SW 1271 (cell line): ENCODE data around the gene CTRL.

Source experiments
- DNase-seq, 2 experiments: peaks; one replicate each; lab custom pipeline; 2025; lab: John Stamatoyannopoulos, UW

Gene CTRL

GRCh38 chr16:67963292-67963661, 31.6 kb upstream of the CTRL start:
- DNase-seq: no peak

GRCh38 chr16:67962135-67962534, 30.5 kb upstream of the CTRL start:
- no peak for DNase-seq

DNA sequence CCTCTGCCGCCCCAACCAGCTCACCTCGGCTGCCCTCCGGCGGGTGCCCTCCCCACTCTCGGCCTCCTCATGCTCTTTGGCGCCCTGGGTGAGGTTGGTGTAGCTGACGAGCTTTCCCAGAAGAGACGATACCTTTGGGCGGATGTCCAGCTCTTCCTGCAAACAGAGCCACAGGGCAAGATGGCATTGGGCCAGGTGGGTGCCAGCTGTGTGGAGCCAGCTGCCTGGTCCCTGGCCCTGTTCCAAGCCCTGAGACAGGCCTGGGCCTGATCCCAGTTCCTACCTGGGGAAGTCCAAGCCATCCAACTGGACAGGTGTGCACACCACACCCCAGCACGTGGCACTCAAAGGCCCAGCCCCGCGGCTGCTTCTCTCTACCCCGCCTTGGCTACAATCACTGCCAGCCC, 29.9 kb upstream of the CTRL start:
- DNase-seq: no peak

- peak in 1 of 2 experiments; percentile 34 for DNase-seq
Measured at GRCh38 chr16:67959536-67960329, 28.1 kb upstream of the CTRL start.

- no peak for DNase-seq
Measured at GRCh38 chr16:67957622-67958021, 26.0 kb upstream of the CTRL start.

DNA sequence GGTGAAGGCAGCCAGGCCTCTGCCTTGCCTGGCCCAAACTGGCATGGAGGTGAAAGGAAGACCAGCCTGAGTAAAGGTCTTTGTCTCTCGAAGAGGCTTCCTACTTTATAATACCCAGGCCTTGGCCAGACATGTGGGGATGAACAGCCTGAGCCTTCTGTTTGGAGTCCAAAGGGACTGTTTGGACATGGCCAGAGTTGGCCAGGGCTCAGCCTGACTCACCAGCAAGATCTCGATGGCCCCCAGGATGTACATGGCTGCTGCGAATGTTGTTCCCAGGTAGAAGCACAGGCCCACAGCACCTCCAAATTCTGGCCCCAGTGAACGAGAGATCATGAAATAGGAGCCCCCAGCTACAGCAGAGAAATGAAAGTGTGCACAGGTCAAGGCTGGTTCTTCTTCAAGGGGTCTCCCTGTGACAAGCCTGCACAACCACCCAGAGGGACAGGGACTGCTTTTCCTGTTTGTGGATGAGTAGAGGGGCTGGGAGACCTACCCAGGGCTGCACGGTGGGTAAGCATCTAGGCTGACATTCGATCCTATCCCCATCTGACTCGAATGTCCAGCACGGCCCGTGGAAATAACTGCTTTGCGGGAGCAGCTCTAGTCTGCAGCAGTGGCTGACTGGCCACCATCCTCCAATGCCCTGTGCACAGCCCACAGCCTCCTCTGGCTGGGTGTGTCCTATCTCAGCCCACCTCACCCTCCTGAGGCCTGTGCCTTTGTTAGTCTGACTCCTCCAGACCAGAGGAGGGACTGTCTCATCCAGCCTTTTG, 22.9 kb upstream of the CTRL start:
- DNase-seq: no peak

DNA sequence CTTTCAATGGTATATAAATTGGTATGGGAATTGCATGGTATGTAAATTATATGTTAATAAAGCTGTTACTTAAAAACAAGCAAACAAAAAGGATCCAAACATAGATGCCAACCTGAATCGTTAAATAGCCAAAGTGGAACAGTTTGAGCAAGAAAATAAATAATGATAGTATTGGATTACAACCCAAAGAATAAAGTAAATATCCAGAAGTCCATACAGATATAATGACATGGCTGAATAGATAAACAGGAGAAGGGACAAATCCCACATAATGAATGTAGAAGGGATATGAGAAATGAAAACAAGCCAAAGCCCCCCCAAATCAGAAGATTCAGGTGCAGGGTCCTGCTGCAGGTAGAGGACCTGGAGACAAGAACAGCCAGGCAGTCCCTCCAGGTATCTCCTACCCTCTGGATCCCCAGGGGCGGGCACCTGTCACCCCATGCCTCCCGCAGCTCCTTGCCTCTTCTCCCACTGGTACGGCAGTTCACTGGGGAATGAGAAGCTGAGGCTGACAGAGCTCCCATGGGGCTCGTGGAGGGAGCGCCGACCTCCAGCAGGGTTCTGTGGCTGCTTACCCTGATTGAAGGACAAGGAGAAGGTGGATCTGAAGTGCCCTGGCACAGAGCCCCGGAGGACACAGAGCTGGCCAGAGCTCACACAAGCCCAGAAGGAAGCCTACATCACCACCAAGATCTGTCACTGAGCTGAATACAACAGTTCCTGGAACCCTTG, 22.1 kb upstream of the CTRL start:
- no peak for DNase-seq

- DNase-seq: no peak
Measured at GRCh38 chr16:67951485-67951884, 19.8 kb upstream of the CTRL start.

DNA sequence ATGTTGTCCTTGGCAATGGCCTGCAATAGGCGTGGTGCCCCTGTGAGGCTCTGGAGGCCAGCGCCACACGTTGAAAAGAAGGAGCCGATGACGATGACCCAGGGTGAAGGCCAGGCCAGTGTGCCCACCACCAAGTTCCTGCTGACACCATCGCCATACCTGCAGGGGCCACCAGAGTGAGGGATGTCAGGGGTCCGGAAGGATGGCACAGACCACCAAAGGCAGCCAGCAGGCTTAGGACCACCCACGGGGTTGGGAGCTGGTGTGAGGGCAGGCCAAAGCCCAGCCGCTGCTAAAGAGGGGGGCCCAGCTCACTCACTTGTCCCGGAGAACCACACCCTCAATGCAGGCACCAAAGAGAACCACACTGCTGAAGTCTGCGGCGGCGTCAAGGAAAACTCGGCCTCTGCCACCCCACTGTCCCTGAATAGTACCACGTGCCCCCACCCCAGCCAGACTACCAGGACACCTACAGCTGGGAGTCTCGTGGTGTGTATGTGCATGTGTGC, 18.7 kb upstream of the CTRL start:
- no peak for DNase-seq

- no peak for DNase-seq
Measured at GRCh38 chr16:67949645-67950044, 18.0 kb upstream of the CTRL start.

DNA sequence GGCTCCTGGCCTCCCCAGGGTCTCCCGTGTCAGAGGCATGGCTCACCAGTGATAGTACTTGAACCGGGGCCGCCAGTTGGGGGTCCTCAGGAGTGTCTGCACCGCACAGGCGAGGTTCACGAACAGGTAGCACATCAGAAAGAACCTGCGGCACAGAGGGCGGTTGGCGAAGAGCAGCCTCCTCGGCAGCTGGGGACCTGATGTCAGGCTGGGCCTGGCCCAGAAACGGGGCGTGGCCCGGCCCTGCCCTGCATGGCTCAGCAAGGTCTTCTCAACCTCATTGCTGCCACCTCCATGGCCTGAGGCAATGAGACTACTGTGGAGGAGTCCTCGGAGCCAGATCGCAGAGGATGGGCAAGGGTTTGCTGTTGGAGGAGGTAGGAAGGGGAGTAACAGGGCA, 16.4 kb upstream of the CTRL start:
- DNase-seq: no peak

DNA sequence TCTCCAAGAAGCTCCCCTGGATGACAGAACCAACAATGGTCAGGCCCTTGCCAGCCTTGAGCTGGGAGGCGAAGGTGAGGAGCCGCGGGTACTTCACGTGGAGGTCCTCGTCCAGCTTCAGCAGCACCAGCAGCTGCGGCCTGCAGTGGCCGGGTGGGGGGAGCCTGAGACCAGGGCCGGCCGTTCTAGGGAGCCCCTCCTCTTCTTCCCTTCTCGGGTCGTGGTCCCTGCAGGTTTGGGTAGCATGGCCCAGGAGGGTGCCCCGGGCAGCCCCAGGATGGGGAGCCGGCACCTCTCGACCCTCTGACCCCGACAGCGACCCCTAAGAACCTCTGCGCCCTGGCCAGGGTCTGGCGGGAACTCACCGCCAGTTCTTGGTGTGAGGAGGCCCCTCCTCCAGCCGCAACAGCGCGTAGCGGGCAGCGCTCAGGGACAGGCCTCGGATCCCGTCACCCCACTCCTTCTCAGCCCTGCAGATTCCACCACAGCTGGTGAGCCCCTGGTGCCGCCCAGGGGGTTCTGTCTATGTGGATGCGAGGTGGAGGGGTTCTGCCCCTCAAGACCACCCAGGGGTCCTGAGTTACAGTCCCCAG, 15.4 kb upstream of the CTRL start:
- no peak for DNase-seq

DNA sequence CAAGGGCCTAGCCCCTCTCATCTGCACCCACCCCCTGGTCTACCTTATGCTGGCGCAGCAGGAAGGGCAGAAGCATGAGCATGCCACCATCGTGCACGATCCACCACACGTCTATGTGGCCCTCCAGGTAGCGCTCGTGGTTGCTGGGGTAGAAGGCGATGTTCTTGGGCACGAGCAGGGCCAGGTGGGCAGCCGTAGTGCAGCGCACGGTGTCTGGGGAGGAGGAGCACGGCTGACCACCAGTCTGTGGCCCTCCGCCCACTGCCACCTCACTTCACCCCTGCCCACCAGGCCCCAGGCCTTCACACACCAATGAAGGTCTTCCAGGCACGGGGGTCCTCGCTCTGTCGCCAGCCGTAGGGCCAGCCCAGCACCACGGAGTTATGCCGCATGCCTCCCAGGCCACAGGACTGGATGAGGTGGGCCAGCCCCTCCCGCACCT, 14.5 kb upstream of the CTRL start:
- no peak for DNase-seq

DNA sequence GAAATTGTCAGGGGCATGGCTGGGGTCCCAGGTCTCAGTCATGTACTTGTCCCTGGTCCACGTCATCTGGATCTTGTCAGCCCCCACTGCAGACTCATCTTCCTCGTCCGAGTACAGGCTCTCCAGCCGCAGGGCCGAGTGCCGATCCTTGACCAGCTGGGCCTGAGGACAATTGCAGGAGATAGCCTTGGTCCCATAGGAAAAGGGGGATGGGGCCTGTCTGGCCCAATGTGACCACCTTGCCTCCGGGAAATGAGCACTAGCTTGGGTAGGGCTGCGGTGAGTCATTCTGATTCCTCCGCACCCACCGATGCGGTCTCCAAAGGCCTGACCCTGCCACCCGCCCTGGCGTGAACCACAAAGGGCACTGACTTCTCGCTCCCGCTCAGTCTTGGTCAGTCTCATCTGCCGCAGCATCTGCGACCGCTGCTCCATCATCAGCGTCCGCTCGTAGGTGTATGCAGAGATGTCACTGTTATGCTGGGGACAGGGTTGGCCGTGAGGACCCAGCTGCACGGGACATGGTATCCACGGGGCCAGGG, 13.8 kb upstream of the CTRL start:
- DNase-seq: no peak

DNA sequence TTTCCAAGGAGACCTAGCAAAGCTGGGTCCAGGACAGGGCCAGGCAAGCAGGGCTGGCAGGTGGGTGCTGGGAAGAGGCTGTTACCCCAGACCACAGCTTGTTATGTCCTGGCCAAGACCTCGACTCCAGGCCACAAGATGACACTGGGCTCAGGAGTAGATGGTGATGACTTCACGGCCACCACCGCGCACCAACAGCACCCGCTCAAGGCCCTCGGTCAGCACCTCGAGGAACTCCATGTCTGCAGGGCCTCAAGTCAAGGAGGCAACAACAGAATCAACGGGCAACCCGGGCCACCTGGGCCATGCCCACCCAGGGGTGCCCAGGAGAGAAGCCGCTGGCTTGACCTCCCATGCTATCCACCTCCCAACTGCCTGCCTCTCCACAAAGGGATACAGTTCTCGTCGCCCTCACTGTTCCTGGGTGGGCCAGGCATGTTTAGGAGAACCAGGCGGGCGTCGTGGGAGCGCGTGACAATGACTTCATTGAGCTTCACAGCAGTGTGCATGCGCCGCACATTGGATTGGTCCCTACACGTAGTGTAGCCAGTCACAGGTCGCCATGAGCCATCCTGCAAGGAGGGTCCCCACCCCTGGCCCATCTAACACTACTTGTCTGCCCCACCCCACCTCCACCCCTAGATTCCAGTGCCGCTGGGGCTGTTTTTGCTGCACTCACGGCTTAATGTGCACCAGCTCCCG, 13.2 kb upstream of the CTRL start:
- no peak for DNase-seq

DNA sequence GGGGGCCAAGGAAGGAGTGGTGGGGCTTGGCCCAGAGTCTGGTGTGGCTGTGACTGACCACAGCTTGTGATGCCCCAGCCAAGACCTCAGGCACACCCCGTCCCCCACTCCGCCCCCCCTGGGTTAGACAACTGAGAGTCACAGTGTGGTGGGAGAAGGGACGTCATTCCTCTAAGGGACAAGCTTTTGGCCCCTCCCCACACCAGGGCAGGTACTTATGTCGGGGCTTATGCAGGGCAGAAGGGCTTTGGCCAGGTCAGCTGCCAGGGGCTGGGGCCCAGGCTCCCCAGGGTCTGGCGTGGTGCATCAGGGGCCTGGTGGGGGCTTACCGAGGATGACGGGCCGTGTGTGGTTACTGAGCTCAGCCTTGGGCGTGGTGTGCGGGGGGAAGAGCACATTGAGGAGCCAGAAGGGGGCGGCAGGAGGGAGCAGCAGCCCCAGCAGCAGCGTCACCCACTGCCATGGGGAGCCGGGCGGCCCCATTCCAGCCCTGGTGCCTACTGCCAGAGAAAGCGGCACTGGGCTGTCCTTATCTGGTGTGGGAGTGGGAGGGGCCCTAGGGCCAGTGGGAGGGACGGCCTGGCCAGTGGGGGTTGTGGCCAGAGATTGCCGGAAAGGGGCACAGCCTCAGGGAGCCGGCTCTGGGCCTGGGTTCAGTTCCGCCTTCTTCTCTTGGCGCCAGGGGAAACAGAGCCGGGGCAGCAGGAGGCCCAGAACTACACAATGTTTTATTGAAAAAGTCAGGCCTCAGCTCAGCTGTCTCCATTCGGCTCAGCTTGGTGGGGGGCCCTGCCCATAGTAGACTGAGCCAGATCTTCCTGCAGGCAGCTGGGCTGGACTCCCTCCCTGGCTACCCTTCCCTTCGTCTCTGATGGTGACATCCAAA, 12.2 kb upstream of the CTRL start, which contains the start of gene LCAT:
Gene LCAT (minus strand): TSS at position 502 of the 886 bp plus-strand sequence. CDS start 19 bp downstream, at position 483.
- no peak for DNase-seq

DNA sequence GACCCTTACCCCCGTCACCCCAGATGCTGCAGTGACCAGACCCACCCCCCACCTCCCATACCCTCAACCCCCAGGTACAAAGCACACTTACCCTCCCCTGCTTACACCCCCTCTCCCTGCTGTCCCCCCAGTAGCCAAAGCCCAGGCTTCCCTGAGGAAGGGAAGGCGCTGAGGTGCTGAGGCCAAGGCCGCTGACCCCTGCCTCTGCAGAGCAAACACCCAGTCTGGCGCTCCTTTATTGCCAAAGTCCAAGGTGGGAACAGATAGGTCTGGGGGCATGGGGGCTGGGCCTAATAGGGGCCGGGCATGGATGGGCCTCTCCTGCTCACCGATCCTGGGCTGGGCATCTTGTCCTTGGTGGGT, 11.6 kb upstream of the CTRL start:
- no peak for DNase-seq

DNA sequence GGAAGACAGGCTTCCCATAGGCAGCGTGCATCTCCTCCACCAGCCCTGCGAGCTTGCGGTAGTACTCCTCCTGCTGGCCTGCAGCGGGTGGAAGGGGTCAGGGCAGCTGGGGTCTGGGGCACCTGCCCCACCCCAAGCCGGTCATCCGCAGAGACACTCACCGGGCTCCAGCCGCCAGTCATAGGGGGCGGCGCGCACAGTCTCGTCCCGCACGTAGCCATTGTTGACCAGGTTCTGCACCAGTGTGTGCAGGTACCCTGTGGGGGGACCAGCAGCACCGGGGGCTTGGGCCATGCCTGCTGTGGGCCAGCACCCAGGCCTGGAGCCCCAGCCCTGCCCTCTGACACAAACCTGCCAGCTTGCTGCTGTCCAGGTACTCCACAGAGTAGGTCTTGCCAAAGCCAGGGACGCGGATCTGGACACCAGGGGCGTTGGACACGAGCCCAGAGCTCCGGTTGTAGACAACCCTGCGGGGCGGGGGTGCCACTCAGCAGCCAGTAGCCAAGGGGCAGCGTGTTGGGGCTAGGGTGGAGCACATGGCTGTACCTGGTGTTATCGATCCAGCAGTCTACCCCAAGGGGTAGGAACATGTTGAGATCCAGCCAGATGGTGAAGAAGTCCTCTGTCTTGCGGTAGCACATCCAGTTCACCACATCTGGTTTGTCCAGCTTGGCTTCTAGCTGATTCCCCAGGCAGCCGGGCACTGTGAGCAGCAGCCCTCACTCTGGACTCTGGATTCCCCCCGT, 11.0 kb upstream of the CTRL start:
- no peak for DNase-seq

DNA sequence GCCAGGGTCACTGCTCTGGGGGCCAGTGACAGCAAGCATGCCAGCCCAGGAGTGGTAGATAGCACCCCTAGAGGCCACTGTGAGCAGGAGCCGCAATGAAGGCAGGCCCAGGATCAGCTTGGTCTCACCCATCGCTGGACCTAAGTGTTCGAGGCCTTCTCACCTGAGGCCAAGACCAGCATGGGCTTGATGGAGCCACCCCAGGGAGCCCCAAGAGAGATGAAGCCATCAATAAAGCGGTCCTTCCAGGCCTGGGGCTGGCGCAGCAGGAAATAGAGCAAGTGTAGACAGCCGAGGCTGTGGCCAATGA, 10.5 kb upstream of the CTRL start:
- DNase-seq: peak in 1 of 2 experiments; percentile 25
